Skeletal muscle cell (primary cell): ENCODE results near the gene SLITRK1.

Experiments used
- DNase-seq: peaks from one replicate; pipeline ENCODE4 v3.0.0-alpha.2; 2010; ENCODE audit warnings: low read depth
- H3K4me3 ChIP-seq: 2 replicates; pipeline ENCODE4 v1.5.1; 2011; ENCODE audit warnings: low read depth, mild to moderate bottlenecking, control low read depth, low read length, moderate library complexity

SLITRK1 gene

GRCh38 chr13:83877651-83878355 lies 4.5 kb downstream of the SLITRK1 start:
- no peak for DNase-seq
- H3K4me3 ChIP-seq, result no peak overlapping the region

DNA sequence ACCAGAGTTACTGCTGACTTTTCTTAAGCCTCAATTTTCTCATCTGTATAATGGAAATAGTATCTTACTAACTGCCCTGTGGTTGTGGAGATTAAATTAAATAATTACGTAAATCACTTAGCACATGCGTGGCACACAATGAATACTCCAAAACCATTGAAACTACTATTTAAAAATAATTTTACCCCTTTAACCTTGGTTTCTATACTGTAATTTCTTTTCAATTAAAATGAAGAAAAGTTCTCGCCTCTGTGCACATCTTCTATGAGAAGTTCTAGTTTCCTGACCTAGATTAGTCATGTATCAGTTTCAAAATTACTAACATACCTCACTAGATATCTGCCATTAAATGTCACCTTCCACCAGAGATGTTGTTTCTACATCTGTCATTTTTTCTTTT lies 5.7 kb downstream of the SLITRK1 start:
- H3K4me3 ChIP-seq, result no peak overlapping the region
- no peak for DNase-seq

GRCh38 chr13:83867708-83868107 lies 14.6 kb downstream of the SLITRK1 start:
- DNase-seq, result no peak
- H3K4me3 ChIP-seq, result no peak overlapping the region

DNA sequence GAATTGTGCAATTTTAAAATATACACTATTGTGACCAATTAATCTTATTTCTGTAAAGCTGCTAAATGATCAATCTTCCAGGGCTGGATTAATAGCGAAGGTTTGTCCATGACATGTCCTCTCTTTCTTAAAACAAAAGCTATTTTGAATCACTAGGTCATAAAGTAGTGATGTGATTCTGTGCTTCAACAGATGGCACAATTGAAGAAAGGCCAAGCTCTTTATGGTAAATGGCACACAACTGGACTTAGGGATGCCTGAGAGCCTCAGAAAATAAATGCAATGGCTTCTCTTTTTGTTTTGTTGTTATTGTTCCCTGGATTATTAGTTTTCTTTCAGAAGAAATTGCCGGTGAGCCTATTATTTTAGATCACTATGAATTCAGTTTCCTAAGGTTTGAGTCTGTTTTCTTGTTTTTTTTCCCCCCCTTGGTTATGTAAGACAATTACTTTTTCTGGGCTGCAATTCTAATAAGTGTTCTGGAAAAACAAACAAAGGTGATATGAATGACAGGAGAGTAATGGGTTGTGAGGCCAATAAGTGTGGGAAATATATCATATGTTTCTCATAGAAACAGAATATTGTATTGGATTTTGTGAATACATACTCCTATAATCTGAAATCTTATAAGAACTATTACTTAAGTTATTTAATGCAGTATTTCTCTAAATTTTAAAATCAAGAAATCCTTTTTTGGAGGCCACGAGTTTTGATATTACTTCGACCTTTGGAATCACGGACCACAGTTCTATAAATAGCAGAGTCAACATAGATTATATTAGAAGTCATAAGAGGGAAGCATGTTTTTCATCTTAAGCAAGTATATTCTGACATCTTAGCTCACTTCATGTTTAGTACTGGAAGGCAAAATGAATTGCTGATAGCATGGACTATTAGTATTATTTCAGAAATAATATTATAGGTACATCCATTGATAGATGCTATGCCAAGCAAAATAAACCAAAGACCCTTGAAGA lies 16.8 kb downstream of the SLITRK1 start:
- no peak for DNase-seq
- no peak overlapping the region for H3K4me3 ChIP-seq

GRCh38 chr13:83853771-83854170 lies 28.5 kb downstream of the SLITRK1 start:
- no peak for DNase-seq
- no peak overlapping the region for H3K4me3 ChIP-seq

DNA sequence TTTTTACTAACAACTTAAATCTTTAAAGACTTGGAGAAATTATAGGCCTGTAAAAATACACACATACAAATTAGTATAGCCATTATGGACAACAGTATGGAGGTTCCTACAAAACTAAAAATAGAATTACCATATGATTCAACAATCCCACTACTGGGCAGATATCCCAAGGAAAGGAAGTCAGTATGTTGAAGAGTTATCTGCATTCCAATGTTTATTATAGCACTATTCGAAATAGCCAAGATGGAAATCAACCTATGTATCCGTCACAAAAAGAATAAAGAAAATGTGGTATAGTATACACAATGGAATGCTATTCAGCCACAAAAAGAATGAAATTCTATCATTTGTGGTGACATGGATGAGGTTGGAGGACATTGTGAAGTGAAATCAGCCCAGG lies 37.2 kb downstream of the SLITRK1 start:
- no peak for DNase-seq
- H3K4me3 ChIP-seq, result no peak overlapping the region

DNA sequence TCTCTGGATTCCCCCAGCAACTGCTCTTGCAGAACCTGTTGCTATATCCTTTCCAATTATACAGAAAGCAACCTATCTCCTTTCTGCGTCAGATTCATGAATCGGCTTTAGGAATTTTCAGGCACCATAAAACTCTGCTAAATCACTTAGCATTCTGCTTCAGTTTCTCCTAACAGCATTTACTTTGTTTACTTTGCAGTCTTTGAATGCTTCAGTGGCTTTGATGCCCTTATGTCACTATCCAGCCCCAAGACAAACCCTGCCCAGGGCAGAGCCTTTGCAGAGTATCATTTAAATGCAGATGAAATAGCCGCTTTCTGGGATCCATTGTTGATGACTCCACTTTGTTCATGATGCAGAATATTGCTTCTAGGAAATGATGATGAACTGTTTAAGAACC lies 43.1 kb downstream of the SLITRK1 start:
- H3K4me3 ChIP-seq, result no peak overlapping the region
- DNase-seq, result no peak

DNA sequence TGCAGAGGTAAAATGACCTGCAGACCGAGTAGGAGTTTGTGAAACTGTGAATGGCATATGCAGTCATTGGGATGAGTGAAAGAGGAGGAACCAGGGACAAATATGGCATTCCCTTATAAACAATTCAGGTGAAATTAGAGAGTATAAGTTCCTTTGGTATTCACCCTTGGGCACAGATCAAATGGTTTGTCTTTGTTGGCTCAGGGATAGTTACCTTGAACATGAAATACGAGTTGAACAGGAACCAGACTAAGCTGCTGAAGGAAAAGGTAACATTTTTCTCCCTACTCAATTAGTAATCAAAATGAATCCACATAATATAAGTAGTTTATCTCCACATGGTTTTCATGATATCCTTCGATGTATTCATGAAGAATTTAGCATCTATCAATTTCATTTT lies 50.5 kb downstream of the SLITRK1 start:
- no peak overlapping the region for H3K4me3 ChIP-seq
- DNase-seq, result no peak

DNA sequence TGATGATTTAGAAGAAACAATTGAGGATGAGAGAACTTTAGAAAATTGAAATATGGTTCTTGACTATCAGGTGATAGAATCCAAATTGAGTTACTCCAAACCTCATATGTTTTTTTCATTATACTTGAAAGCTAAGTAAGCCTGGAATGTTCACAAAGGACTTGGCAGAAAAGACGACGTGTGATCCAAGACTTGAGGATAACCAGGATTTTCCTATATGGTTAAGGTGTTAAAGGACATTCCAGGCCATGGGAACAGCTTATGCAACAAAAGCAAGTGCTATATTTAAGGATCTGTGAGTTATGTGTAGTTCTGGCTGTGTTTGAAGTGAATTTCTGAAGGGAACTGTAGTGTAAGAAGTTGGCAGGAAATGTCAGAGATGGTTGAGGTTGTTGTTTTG lies 52.5 kb downstream of the SLITRK1 start:
- DNase-seq, result no peak

DNA sequence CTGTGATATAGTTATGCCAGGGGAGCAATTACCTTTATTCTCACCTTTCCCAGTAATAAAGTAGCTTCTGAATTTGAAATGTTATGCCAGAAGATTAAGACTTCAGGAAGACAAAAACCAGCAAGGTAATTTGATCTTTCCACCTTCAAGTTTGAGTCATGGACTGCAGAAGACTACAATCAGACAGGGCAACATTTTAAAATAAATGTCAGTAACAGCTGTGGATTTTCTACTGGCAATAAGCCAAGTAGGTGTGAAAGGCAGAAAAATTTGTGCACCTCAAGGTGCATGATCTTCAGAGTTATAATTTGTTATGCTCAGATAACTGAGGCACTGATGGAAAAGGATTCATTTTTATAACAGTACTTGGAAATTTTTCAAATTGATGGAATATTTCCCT lies 54.9 kb downstream of the SLITRK1 start:
- no peak for DNase-seq
- no peak overlapping the region for H3K4me3 ChIP-seq

More for the DNA sequence above, 52.5 kb downstream of the SLITRK1 start:
- H3K4me3 ChIP-seq, result no peak overlapping the region
